Liver (tissue), 9 donors: ENCODE data around the gene NCOR2. TPM values are rescaled to one million over a fixed set of nuclear protein-coding genes. Genes with fewer than 3 reads are reported as not detected.

Experiments
- DNase-seq: peaks from one replicate; pipeline ENCODE4 v3.0.0-alpha.2; 2017; ENCODE audit warnings: low spot score
- H3K27ac ChIP-seq, 2 donors: one replicate each; pipeline ENCODE4 v1.7.0; 2013; ENCODE audit warnings: inconsistent platforms in 2 of 2, low read length in 2 of 2, control low read depth in 1 of 2, low read depth in 1 of 2, mild to moderate bottlenecking in 1 of 2
- H3K27me3 ChIP-seq, 4 donors: one replicate each; pipeline versions ENCODE4 v1.6.1 to v1.7.0; 2013; ENCODE audit warnings: low read length in 3 of 4, inconsistent platforms in 1 of 4, mild to moderate bottlenecking in 1 of 4, moderate library complexity in 1 of 4; ENCODE audit not compliant: control insufficient read depth in 4 of 4, insufficient read depth in 4 of 4
- H3K36me3 ChIP-seq, 4 donors: one replicate each; pipeline versions ENCODE4 v1.6.1 to v1.7.0; 2013; ENCODE audit warnings: low read length in 3 of 4, mild to moderate bottlenecking in 3 of 4, low read depth in 1 of 4, moderate library complexity in 1 of 4; ENCODE audit not compliant: control insufficient read depth in 4 of 4, insufficient read depth in 3 of 4
- H3K4me1 ChIP-seq, 4 donors: one replicate each; pipeline versions ENCODE4 v1.6.1 to v1.7.0; 2013; ENCODE audit warnings: low read length in 3 of 4, mild to moderate bottlenecking in 3 of 4, moderate library complexity in 1 of 4; ENCODE audit not compliant: control insufficient read depth in 4 of 4, insufficient read depth in 4 of 4
- H3K4me3 ChIP-seq, 3 donors: one replicate each; pipeline versions ENCODE4 v1.6.1 to v1.7.0; 2013; ENCODE audit warnings: low read length in 3 of 3, control low read depth in 1 of 3, low read depth in 1 of 3, mild to moderate bottlenecking in 1 of 3
- H3K9ac ChIP-seq, 2 donors: one replicate each; pipeline ENCODE4 v1.7.0; 2013; ENCODE audit warnings: low read length in 2 of 2, mild to moderate bottlenecking in 2 of 2, moderate library complexity in 2 of 2, control low read depth in 1 of 2, low read depth in 1 of 2
- H3K9me3 ChIP-seq, 4 donors: one replicate each; pipeline versions ENCODE4 v1.6.1 to v1.7.0; 2013; ENCODE audit warnings: low read length in 3 of 4; ENCODE audit not compliant: control insufficient read depth in 4 of 4
- EGR1 ChIP-seq, 2 donors: IDR thresholded peaks; 2 replicates each; pipeline ENCODE4 v1.6.1; 2016 to 2018; ENCODE audit warnings: antibody characterized with exemption in 2 of 2, low read depth in 2 of 2
- FOXA1 ChIP-seq: IDR thresholded peaks from 2 replicates; pipeline ENCODE4 v1.6.1; 2016; ENCODE audit warnings: antibody characterized with exemption
- FOXA2 ChIP-seq: IDR thresholded peaks from 2 replicates; pipeline ENCODE4 v1.6.1; 2016; ENCODE audit warnings: antibody characterized with exemption
- GABPA ChIP-seq, 2 donors: IDR thresholded peaks in 1 of 2; conservative IDR thresholded peaks in 1 of 2; 2 replicates each; pipeline ENCODE4 v1.6.1; 2016; ENCODE audit warnings: antibody characterized with exemption in 2 of 2, mild to moderate bottlenecking in 1 of 2, moderate library complexity in 1 of 2
- HNF4A ChIP-seq, 2 donors: conservative IDR thresholded peaks; 2 replicates each; pipeline ENCODE4 v1.6.1; 2016; ENCODE audit warnings: antibody characterized with exemption in 2 of 2, mild to moderate bottlenecking in 2 of 2
- HNF4G ChIP-seq: IDR thresholded peaks from 2 replicates; pipeline ENCODE4 v1.6.1; 2016; ENCODE audit warnings: antibody characterized with exemption
- JUND ChIP-seq, 2 donors: IDR thresholded peaks; 2 replicates each; pipeline ENCODE4 v1.6.1; 2016; ENCODE audit warnings: antibody characterized with exemption in 2 of 2
- NR2F2 ChIP-seq: IDR thresholded peaks from 2 replicates; pipeline ENCODE4 v1.6.1; 2016; ENCODE audit warnings: antibody characterized with exemption
- RXRA ChIP-seq, 2 donors: IDR thresholded peaks; 2 replicates each; pipeline ENCODE4 v1.6.1; 2017 to 2018; ENCODE audit warnings: antibody characterized with exemption in 2 of 2, mild to moderate bottlenecking in 1 of 2
- SP1 ChIP-seq: IDR thresholded peaks from 2 replicates; pipeline ENCODE4 v1.6.1; 2018; ENCODE audit warnings: antibody characterized with exemption, mild to moderate bottlenecking
- TAF1 ChIP-seq: conservative IDR thresholded peaks from 2 replicates; pipeline ENCODE4 v1.6.1; 2016; ENCODE audit warnings: antibody characterized with exemption, mild to moderate bottlenecking
- YY1 ChIP-seq: IDR thresholded peaks from 2 replicates; pipeline ENCODE4 v1.6.1; 2016; ENCODE audit warnings: antibody characterized with exemption, mild to moderate bottlenecking
- WGBS: extraction: QIAGEN DNeasy Blood & Tissue Kit; methylation state at CpG from one replicate; pipeline ENCODE4 v1.1.7; 2013; 5-methylcytosine and 5-hydroxymethylcytosine counted together
- polyA plus RNA-seq, 2 donors: library from polyadenylated mRNA; stranded (reverse) in 1 of 2; unstranded in 1 of 2; fragments of 200-250 nt in 1 of 2; fragments of >200 nt in 1 of 2; fragmentation: Nextera tagmentation in 1 of 2; extraction: Ambion mirVana in 1 of 2; gene quantifications; one replicate each; pipeline versions ENCODE4 v1.2.1 to v1.2.3, GENCODE V29; 2013 to 2015
- total RNA-seq, 2 donors: library from RNA; depleted of rRNA; stranded (reverse); fragments of >200 nt; gene quantifications; one replicate each; pipeline ENCODE4 v1.2.3, GENCODE V29; 2014
- TF ChIP-seq, protein P1 (sequence below): IDR thresholded peaks from 2 replicates; pipeline ENCODE4 v1.6.1; 2016; ENCODE audit warnings: antibody characterized with exemption
- TF ChIP-seq, protein P2 (sequence below): IDR thresholded peaks from 2 replicates; pipeline ENCODE4 v1.6.1; 2016; ENCODE audit warnings: antibody characterized with exemption
- TF ChIP-seq, protein P3 (sequence below): fragments of 150-350 bp; IDR thresholded peaks from 2 replicates; pipeline ENCODE4 v1.5.1; 2017; ENCODE audit warnings: improper control_type of control experiment, low read depth, low read length; ENCODE audit not compliant: missing input control
- TF ChIP-seq, protein P4 (sequence below): IDR thresholded peaks from 2 replicates; pipeline ENCODE4 v1.6.1; 2016; ENCODE audit warnings: antibody characterized with exemption
- donor health status: healthy.
- donor health status: healthy.
- donor health status: healthy.
- donor health status: healthy.
- donor health status: healthy.

The NCOR2 gene
- total RNA-seq (10 to 100 TPM; 16.8 to 31.6 TPM), polyA plus RNA-seq (10 to 100 TPM in 1 of 2 donors, 1 to 10 TPM in 1; 7.9 to 19.5 TPM)

DNA sequence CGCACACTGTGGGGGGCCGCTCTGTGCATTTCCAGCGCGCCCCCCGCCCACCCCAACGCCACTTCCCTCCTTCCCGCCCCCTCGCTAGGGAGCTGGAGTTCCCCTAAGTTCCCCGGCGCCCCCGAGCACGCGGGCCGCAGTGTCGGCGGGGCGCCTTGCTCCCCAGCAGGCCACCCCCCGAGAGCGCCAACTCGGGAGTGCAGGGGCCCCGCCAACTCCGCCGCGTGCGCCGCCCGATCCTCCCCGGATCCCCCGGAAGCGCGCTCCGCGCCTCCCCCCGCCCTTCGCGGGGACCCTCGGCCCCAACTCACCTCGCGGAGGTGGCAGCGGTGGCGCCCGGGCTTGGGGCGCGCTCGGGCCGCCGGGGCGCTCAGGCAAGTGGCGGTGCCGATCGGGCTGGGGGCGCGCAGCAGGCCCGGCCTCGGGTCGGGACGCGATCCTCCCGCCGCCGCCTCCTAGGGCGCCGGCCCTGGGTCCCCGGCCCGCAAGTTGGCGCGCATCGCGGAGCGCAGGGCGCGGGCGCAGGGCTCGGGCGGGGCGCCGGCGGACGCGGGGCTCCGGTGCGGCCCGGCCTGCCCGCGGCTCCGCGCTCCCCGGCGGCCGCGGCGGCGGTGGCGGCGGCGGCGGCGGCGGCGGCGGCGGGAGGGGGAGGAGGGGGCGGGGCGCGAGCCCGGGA lies at the start of gene NCOR2:
TSS of gene NCOR2 (minus strand) at position 616 of the 676 bp plus-strand sequence. CDS start 72,361 bp downstream, outside the sequence.
- Histone ChIP-seq H3K9me3 (no peaks in the 10 kb centered on the region), H3K9ac (peak within 1 kb of the TSS; percentile 28 to 36), H3K27ac (peak within 1 kb of the TSS; percentile 87 to 94), H3K4me1 (peaks cover 13 to 22% (median 18%) of the 10 kb centered on the region in 4 donors), H3K4me3 (peak within 1 kb of the TSS; percentile 67 to 95 (median 74)), H3K27me3 (no peaks in the 10 kb centered on the region), H3K36me3 (no peaks in the 10 kb centered on the region)
- TF ChIP-seq, protein P1, sequence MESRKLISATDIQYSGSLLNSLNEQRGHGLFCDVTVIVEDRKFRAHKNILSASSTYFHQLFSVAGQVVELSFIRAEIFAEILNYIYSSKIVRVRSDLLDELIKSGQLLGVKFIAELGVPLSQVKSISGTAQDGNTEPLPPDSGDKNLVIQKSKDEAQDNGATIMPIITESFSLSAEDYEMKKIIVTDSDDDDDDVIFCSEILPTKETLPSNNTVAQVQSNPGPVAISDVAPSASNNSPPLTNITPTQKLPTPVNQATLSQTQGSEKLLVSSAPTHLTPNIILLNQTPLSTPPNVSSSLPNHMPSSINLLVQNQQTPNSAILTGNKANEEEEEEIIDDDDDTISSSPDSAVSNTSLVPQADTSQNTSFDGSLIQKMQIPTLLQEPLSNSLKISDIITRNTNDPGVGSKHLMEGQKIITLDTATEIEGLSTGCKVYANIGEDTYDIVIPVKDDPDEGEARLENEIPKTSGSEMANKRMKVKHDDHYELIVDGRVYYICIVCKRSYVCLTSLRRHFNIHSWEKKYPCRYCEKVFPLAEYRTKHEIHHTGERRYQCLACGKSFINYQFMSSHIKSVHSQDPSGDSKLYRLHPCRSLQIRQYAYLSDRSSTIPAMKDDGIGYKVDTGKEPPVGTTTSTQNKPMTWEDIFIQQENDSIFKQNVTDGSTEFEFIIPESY = no peak
- no peak for TF ChIP-seq FOXA2
- TF ChIP-seq YY1 = no peak
- TF ChIP-seq, protein P2, sequence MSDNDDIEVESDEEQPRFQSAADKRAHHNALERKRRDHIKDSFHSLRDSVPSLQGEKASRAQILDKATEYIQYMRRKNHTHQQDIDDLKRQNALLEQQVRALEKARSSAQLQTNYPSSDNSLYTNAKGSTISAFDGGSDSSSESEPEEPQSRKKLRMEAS = no peak
- TF ChIP-seq NR2F2 = no peak
- TF ChIP-seq, protein P3, sequence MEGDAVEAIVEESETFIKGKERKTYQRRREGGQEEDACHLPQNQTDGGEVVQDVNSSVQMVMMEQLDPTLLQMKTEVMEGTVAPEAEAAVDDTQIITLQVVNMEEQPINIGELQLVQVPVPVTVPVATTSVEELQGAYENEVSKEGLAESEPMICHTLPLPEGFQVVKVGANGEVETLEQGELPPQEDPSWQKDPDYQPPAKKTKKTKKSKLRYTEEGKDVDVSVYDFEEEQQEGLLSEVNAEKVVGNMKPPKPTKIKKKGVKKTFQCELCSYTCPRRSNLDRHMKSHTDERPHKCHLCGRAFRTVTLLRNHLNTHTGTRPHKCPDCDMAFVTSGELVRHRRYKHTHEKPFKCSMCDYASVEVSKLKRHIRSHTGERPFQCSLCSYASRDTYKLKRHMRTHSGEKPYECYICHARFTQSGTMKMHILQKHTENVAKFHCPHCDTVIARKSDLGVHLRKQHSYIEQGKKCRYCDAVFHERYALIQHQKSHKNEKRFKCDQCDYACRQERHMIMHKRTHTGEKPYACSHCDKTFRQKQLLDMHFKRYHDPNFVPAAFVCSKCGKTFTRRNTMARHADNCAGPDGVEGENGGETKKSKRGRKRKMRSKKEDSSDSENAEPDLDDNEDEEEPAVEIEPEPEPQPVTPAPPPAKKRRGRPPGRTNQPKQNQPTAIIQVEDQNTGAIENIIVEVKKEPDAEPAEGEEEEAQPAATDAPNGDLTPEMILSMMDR = no peak
- no peak for TF ChIP-seq RXRA (IDR thresholded peaks at IDR 0.05)
- no peak for TF ChIP-seq EGR1 (IDR thresholded peaks at IDR 0.05; ENCODE audit: low read depth in 2 of 2)
- no peak for TF ChIP-seq JUND (IDR thresholded peaks at IDR 0.05)
- no peak for TF ChIP-seq HNF4G
- no peak for TF ChIP-seq SP1
- TF ChIP-seq GABPA (IDR thresholded peaks at IDR 0.05 in 1 of 2, conservative IDR thresholded peaks at IDR 0.05 in 1 of 2) = no peak
- TF ChIP-seq HNF4A (conservative IDR thresholded peaks at IDR 0.05) = no peak
- TF ChIP-seq, protein P4, sequence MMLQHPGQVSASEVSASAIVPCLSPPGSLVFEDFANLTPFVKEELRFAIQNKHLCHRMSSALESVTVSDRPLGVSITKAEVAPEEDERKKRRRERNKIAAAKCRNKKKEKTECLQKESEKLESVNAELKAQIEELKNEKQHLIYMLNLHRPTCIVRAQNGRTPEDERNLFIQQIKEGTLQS = no peak
- peak; percentile 53 for DNase-seq
- under 1% methylated on average over 101 of the region's 106 CpGs for WGBS

DNA sequence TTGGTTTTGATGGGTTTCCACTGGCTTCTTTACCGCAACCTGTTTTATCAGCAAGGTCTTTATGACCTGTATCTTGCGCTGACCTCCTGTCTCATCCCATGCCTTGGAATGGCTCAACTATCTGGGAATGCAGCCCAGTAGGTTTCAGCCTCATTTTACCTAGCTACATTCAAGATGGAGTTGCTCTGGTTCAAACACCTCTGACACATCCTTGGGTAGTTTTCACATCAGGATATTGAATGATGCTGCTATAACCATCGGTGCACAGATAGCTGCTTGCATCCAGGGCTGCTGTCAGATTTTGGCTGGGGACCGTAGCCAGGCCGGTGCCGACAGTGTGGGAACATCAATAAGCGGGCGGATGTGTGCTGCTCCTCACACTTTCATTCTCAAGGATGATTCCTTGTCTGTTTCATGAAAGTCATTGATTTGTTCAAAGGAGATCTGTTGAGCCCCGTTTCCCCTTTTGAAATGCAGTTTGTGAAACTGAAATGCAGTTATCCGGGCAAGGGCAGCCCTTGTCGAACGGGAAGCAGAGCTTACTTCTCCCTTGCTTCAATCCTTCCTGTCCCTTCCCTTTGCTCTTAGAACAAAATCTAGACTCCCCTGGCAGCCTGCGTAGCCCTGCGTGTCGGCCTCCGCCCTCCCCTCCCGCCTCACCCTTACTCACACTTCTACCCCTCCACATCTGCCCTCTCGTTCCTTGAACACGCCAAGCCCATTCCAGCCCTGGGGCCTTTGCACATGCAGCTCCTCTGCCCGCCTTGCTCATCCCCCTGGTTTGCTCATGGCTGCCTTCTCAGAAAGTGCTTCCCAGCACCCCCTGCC lies 49.2 kb upstream of the NCOR2 start:
- no peak overlapping the region for H3K9ac ChIP-seq
- no peaks in the 10 kb centered on the region for H3K27me3 ChIP-seq
- 79% methylated on average over 20 of the region's 20 CpGs for WGBS
- no peak for TF ChIP-seq FOXA1
- TF ChIP-seq FOXA2 = no peak
- no peak for TF ChIP-seq SP1
- TF ChIP-seq HNF4G = no peak
- TF ChIP-seq, protein P3 = no peak
- no peak for TF ChIP-seq RXRA (IDR thresholded peaks at IDR 0.05)
- no peak for TF ChIP-seq TAF1
- no peak for TF ChIP-seq NR2F2
- TF ChIP-seq JUND (IDR thresholded peaks at IDR 0.05) = no peak
- TF ChIP-seq, protein P1 = no peak
- no peak for DNase-seq
- no peak overlapping the region for H3K27ac ChIP-seq
- no peaks in the 10 kb centered on the region for H3K4me1 ChIP-seq
- no peak overlapping the region for H3K4me3 ChIP-seq
- no peaks in the 10 kb centered on the region for H3K9me3 ChIP-seq
- no peaks in the 10 kb centered on the region for H3K36me3 ChIP-seq
